ENCODE results near the gene EDNRA.

Gene EDNRA

DNA sequence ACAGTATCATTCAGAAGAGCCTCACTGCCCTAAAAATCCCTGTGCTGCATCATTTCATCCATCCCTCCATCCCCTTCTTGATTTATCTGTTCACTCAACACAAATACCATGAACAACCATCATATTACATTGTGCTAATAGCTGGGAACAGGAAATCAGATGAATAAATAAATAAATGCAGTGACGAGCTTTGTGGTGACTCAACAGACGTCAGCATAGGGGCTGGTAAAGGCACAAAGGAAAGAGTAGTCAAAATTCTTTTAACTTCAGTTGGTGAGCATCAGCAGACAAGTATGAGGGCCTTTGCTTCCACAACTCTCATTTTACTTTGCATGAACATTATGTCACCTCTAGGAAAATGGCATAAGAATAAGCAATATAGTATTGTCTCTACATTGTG is 65.5 kb downstream of the EDNRA start:
- DNase-seq, result no peak

GRCh38 chr4:147547314-147548056 is 66.6 kb downstream of the EDNRA start:
- DNase-seq, result no peak

DNA sequence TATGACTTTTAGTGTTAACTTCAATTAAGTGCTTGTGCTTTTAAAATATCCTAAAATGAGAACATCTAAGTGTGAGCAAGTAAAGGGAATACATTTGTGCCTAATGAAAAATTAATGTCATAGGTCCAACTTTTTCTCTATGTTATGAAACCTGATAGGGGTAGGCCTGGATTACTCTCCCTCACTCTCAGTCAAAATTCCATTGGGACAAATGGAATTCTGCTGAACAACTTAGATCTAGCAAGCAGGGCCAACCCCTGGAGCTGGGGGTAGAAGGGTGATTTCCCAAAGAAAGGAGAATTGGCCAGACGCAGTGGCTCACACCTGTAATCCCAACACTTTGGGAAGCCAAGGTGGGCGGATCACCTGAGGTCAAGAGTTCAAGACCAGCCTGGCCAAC is 67.4 kb downstream of the EDNRA start:
- DNase-seq, result no peak

DNA sequence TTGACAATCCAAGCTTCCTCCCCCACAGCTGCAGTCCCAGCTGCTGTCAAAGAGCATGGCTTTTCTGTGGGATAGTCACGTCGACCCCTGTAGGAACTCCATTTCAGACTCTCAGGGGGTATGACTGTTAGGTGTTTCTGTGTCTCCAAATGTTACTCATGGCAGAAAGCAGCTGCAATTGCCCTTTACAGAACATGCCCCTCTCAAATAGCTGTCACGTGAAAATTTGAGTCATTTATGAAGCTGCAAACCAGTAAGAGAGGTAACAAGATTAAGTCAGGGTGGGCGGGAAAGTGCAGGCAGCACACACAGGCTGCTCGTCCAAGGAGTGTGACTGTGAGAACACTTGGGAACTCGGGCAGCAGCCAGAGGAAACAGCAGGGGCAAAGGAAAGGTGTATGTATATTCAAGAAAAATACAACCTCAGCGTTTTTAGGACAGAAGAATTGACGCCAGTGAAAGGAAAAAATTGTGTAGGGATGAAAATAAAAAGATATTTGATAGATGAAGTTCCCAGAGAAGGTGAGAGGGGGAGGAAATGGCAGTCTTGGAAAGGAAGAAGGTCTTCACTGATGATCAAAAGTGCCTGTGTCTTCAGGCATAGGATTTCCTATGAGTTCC is 69.8 kb downstream of the EDNRA start:
- no peak for DNase-seq

DNA sequence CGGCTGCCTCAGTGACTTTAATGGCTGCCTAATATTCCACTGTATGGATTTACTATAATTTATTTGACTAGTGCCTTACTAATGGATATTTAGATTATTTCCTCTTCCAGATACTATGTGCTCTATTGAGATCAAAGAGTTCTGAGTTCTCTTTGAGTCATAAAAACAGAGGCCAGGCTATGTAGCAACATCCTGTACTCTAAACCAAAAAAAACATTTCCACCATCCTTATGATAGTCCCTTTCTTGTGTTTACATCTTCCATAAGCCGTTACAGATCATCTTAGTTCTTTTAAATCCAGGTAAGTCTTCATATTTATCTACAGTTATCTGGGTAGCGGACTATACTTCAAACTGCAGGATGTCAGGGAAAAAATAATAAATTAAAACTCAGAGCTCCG is 79.7 kb downstream of the EDNRA start:
- no peak for DNase-seq

- no peak for DNase-seq
Observed at GRCh38 chr4:147566762-147567161, 85.9 kb downstream of the EDNRA start.

DNA sequence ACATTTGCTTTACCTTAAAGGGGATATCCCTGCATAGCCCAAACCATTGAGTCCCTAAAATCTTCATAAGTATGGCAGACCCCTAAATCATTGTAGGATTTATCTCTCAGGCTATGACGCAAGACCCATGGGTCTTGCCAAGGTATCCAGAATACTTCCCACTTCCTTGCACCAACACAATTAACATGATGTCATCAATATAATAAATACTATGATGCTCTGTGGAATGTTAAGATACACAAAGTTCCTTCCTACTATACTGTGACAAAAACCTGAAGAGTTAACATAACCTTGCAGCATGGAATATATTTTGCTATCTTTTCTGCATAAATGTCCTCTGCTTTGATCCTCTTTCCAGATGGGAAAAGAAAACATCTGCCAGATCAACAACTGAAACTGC is 86.4 kb downstream of the EDNRA start:
- no peak for DNase-seq

DNA sequence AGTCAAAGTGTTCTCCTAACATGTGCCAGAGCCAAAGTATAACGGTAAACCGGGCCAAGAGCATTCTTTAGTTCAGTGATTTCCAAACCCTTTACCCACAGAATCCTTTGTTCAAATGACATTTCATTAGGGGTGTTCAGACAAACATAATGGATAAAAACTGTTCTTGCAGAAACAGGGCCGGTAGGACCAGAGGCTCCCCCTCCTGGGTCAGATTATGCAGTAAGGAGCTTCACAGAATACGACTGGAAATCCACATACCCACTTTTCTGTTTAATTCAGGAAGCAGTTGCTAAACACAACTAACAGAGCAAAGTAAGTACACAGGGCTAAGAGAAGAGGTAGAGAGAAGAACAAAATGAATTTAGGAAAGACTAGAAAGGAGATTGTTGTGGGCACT is 89.7 kb downstream of the EDNRA start:
- DNase-seq, result no peak

DNA sequence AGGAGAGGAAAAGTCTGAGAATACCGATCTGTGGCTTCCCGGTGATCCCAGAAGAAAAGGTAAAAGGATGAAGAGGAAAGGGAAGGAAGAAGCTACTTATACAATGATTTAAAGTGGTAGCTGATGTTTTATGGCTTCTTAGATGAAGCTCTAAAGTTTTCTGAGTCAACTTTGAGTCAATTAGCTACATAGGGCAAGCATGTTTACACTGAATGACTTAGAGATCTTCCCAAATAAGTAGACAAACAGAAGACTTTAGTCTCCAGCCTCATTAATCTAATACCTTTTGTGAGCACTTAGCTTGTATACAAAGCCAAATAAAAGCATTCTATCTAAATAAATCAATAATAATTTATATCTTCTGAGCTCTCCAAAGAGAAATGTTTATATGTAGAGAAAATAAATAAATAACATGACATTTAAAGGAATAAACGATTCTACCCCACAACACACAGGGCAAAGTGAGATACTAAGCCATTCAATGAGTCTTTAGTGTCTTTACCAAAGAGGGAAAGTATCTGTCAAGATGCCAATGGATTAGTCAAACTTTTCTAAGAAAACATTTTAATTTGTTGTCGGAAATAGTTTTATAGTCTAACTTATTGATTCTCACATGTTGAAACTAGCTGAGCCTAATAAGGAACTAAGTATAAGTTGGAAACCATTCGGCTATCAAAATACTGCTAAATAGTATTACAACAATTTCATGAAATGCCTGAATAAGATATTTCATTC is 90.3 kb downstream of the EDNRA start:
- DNase-seq, result no peak

DNA sequence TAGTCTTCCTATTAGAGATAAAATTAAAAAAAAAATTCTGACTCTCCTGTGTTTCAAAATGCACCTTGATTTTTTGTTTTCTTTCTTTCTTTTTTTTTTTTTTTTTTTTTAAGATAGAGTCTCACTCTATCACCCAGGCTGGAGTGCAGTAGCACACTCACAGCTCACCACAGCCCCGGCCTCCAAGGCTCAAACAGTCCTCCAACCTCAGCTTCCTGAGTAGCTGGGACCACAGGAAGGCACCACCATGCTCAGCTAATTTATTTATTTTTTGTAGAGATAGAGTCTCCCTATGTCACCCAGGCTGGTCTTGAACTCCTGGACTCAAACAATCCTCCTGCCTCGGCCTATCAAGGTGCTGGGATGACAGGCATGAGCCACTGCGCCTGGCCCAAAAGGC is 95.2 kb downstream of the EDNRA start:
- DNase-seq, result no peak

- no peak for DNase-seq
Observed at GRCh38 chr4:147578051-147578476, 97.2 kb downstream of the EDNRA start.

DNA sequence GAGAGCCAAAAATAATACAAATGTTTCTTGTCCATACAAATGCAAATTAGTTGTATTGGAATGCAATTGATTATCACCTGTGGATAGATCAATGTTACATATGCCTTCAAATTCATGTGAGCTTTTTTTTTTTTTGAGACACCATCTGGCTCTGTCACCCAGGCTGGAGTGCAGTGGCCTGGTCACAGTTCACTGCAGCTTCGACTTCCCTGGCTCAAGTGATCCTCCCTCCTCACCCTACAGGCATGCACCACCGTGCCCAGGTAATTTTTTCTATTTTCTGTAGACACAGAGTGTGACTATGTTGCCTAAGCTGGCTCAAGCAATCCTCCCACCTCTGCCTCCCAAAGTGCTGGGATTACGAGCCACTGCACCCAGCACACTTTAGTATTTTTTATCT is 97.7 kb downstream of the EDNRA start:
- DNase-seq, result no peak

GRCh38 chr4:147580396-147580795 is 99.5 kb downstream of the EDNRA start:
- DNase-seq, result no peak

- DNase-seq, result no peak
Observed at GRCh38 chr4:147581606-147582350, 100.9 kb downstream of the EDNRA start.

- no peak for DNase-seq
Observed at GRCh38 chr4:147582386-147583060, 101.6 kb downstream of the EDNRA start.

GRCh38 chr4:147583876-147584275 is 103.0 kb downstream of the EDNRA start:
- DNase-seq, result no peak

- DNase-seq, result no peak
Observed at GRCh38 chr4:147586032-147586431, 105.1 kb downstream of the EDNRA start.

DNA sequence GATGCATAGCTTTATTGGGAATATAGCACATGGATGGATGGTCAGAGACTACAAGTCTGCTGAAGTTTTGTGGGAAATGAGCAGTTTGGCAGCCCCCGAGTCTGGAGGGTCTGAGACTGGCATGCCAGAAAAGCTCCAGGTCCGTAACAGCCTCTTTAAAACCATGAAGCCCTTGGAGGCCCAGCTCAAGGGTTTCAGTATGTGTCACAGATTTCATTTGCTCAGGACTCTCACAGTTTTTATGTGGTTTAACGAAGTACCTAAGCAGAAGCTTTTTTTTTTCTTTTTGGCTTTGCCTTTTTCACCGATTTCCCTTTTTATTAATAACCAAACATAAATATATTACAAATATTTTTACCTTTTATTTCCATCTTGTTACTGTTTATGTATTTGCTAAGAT is 105.7 kb downstream of the EDNRA start:
- DNase-seq, result no peak

DNA sequence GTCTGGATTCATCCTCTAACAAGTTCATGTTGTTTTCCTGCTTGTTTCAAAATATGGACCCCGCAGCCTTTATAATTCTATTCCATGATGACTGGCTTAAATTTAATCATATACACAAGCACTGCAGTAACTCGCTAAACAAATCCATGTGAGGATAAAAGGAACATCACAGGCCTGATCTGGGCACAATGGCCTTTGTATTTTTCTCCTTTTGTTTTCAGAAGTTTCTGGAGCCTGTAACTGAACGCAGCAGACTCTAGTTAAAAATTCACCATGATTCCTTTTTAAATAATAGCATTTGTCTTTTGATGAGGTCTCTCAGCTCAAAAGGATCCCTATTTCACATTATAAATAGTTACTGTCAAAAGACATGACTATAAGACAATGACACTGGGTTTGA is 106.1 kb downstream of the EDNRA start:
- no peak for DNase-seq

- no peak for DNase-seq
Observed at GRCh38 chr4:147589586-147589985, 108.7 kb downstream of the EDNRA start.

DNA sequence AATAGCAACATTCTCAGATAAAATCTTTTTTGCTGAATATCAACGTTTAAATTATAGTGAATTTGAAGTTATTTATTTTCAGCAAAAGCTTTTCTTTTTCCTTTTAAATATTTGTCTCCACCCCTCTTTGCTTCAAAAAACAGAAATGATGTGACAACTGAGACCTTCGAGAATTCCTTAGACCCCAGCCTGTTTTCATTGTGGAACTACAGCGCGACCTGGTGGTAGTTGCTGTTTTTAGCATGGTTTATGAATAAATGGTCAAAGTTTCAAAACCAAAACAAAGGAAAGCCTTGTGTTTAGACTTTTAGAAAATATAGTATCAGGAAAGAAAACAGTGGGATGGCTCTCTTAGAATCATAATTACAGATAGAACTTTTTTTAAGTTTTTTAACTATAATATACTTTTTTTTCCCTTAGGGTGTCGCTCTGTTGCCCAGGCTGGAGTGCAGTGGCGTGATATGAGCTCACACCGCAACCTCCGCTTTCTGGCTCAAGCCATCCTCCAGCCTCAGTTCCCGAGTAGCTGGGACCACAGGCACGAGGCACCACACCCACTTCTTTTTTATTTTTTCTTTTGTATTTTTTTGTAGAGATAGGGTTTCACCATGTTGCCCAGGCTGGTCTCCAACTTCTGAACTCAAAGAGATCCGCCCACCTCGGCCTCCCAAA is 109.5 kb downstream of the EDNRA start:
- peak; percentile 29 for DNase-seq

- DNase-seq, result no peak
Observed at GRCh38 chr4:147591106-147591505, 110.2 kb downstream of the EDNRA start.

Data from NCI-H345 (cell line).